AG09319 (cell line): ENCODE data around the gene SH3GLB2.

ENCODE experiments used
- DNase-seq: peaks from one replicate; pipeline ENCODE4 v3.0.0-alpha.2; 2010; ENCODE audit warnings: low read depth; ENCODE audit errors: extremely low read depth
- TF ChIP-seq, protein P1 (sequence below): IDR thresholded peaks from 2 replicates; pipeline ENCODE4 v1.5.1; 2011; ENCODE audit warnings: low read depth, mild to moderate bottlenecking, inconsistent platforms, low read length, moderate library complexity

SH3GLB2 gene

DNA sequence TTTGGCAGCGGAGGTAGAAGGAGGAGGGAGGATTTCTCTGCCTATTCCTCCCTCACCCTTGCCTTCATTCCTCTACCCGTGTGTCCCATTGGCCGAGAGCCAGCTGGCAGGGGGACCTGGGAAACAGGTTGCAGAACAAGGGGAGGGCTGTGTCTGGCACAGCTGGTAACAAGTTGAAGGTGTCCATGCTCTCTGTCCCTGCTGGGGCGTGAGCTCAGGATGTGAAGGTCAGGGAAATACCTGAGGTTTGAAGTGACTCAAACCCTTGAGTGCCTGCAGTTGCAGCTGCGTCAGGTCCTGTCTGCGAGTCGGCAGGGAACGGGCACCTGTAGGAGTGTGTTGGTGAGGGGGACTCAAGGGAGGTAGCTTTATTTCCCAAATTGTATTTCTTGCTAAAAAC, 24.5 kb upstream of the SH3GLB2 start:
- DNase-seq: no peak
- TF ChIP-seq, protein P1, sequence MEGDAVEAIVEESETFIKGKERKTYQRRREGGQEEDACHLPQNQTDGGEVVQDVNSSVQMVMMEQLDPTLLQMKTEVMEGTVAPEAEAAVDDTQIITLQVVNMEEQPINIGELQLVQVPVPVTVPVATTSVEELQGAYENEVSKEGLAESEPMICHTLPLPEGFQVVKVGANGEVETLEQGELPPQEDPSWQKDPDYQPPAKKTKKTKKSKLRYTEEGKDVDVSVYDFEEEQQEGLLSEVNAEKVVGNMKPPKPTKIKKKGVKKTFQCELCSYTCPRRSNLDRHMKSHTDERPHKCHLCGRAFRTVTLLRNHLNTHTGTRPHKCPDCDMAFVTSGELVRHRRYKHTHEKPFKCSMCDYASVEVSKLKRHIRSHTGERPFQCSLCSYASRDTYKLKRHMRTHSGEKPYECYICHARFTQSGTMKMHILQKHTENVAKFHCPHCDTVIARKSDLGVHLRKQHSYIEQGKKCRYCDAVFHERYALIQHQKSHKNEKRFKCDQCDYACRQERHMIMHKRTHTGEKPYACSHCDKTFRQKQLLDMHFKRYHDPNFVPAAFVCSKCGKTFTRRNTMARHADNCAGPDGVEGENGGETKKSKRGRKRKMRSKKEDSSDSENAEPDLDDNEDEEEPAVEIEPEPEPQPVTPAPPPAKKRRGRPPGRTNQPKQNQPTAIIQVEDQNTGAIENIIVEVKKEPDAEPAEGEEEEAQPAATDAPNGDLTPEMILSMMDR: no peak

DNA sequence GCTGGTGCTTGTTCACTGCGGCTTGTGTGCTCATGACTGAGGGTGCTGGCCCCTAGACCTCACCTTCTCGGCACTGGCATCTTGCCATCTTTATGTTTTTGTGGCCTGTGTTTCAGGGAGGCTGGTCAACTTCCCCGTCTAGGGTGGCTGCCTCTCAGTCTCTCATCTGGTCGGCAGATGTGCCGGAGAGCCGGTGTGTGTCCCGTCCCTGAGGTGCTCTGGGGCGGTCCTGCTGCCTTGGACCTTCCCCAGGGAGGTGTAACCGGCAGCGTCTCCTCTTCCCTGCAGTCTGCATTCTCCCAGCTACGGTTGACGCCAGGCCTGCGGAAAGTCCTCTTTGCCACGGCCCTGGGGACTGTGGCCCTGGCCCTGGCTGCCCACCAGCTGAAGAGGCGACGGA, 13.9 kb upstream of the SH3GLB2 start:
- no peak for DNase-seq
- TF ChIP-seq, protein P1: no peak

DNA sequence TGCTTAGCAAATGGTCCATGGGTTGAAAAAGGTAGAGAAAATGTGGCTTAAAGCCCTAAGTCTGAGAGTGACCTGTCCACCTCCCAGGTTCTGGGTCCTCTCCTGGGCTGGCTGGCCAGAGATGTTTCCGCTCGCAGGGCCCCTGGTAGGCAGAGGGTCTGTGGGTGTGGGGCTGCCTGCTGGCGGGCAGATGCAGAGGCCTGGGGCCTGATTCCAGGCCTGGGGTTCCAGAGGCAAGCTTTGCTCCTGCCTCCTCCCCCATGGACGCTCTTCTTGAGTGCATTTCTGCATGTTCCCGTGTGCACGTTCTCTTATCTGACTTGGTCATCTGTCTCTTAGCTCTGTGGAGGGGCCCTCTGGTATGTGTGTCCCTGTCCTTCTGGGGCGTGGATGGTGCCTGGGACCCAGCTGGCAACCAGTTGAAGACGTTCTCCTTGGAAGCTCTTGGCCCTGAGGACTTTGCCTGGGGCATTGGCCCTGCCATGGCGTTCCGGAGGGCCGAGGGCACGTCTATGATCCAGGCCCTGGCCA, 12.0 kb upstream of the SH3GLB2 start:
- no peak for DNase-seq
- TF ChIP-seq, protein P1: no peak

GRCh38 chr9:129038109-129038852, 10.2 kb upstream of the SH3GLB2 start:
- TF ChIP-seq, protein P1: no peak
- DNase-seq: no peak

DNA sequence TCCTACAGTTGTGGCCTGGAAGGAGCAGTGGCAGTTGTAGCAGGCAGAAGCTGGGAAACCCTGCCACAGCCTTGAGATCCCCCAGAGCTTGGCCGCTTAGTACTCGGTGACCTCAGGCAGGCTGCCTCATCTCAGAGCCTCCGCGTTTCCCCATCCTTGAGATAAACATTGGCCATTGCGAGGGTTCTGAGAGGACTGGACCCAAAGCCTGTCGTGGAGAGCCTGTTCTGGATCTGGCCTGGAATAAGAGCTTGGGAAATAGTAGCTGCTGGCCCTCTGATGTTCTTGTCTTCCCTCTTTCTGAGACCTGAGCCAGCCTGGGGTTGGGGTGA, 9.6 kb upstream of the SH3GLB2 start:
- TF ChIP-seq, protein P1: no peak
- DNase-seq: no peak

GRCh38 chr9:129036923-129037766, 9.0 kb upstream of the SH3GLB2 start:
- no peak for DNase-seq
- TF ChIP-seq, protein P1: no peak
